ENCODE measurements around the gene RPP40.
"Not testable (repeated sequence)": the region's sequence is repeated elsewhere in the genome, so short reads cannot be mapped to it uniquely, and the experiment has no call there.

Gene RPP40

DNA sequence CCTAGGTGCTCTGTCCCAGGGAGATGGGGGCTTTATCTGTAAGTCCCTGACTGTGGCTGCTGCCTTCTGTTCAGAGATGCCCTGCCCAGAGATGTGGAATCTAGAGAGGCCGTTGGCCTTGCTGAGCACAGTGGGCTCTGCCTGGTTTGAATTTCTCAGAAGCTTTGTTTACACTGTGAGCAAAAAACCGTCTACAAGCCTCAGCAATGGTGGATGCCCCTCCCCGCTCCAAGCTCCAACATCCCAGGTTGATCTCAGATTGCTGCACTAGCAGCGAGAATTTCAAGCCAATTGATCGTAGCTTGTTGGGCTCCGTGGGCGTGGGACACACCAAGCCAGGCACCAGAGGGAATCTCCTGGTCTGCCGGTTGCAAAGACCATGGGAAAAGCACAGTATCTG, 16.3 kb upstream of the RPP40 start:
- no peak for DNase-seq (ENCODE audit: extremely low read depth in 1 of 2, low read depth in 1 of 2)

DNA sequence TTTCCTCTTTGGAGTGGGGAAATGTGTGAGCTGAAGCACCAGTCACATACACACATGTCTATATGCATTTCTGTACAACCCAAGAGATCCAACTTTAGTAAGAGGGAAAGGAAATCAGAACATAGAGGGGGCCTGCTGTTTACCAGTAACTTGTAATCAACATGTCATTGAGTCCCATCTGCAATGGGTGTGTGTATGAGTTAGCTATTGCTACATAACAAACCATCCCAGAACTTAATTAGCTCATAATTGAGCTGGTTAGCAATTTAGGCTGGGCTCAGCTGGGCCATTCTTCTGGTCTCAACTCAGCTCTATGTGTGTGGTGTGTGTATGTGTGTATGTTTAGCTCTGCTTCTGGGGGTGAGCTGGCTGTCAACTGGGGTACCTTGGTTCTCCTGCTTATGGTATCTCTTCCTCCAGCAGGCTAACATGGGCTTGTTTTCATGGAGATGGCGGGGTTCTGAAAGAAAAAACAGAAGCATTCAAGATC, 10.3 kb upstream of the RPP40 start:
- no peak for DNase-seq (ENCODE audit: extremely low read depth in 1 of 2, low read depth in 1 of 2)

DNA sequence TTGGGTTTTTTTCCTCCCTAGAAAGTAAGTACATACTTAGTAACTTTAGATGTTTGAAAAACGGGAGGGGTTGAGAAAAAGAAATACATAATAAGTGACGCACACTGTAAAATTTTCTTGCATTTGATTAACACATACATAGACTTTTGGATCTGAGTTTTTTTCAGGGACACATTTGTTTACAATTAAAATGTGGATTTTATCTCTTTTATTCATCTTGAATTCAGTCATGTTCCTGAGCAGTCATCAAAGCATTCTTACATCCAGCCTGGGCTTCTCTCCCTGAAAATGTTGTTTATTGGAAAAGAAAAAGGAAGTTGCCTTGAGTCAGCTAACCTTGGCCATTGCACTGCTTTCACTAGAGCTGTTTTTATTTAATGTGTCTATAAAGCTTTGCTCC, 8.7 kb upstream of the RPP40 start:
- no peak for DNase-seq (ENCODE audit: extremely low read depth in 1 of 2, low read depth in 1 of 2)

DNA sequence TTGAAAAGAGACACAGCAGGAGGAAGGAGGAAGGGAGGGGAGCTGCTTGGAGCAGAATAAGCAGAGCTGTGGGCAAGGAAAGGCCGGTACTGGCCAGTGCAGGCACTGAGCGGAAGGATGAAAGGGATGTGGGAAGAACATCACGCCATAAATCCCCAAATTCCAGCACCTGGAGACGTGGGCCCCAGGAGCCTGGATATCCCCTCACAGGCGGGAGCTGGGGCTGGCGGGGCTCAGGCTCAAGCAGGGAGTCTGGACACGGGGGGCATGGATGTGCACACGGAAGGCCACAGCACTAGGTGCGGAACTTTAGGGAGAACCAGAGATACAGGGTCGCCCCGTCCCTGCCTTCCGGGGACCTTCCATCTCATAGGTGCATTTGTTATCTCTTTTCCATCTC, 7.5 kb upstream of the RPP40 start:
- no peak for DNase-seq (ENCODE audit: extremely low read depth in 1 of 2, low read depth in 1 of 2)

DNA sequence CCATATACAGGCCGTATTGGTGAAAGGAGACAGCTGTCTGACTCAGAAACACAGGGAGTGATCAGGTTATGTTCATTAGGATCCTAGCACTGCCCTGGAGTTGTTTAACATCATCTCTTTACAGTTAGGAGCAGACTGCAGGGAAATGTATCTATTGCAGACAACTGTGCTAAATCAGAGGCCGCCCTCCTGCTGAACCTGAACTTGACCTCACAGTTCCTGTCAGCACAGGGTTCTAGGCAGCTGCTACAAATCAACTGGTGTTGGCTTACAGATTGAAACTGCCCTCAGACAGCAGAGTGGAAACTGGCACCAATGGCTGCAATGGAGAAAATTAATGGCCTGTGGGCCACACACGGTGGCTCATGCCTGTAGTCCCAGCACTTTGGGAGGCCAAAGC, 3.7 kb upstream of the RPP40 start:
- DNase-seq (ENCODE audit: extremely low read depth in 1 of 2, low read depth in 1 of 2): no peak

DNA sequence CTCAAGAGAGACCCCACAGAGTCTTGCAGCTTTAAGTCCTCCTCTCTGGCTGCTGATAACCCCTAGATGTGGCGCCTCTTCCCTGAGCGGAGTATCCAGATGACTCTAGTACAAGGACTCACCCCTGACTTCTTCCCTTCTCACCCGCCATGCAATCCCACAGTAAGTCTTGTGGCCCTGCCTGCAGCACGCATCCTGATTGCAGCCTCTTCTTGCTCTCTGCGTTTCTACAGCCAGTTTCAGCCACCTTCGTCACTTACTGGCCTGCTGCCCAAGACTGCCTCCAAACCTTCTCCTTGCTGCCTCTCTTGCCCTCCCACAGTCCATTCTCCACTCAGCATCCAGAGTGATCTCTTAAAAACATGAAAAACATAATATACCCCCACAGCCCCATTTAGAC, 2.4 kb upstream of the RPP40 start:
- no peak for DNase-seq (ENCODE audit: extremely low read depth in 1 of 2, low read depth in 1 of 2)

DNA sequence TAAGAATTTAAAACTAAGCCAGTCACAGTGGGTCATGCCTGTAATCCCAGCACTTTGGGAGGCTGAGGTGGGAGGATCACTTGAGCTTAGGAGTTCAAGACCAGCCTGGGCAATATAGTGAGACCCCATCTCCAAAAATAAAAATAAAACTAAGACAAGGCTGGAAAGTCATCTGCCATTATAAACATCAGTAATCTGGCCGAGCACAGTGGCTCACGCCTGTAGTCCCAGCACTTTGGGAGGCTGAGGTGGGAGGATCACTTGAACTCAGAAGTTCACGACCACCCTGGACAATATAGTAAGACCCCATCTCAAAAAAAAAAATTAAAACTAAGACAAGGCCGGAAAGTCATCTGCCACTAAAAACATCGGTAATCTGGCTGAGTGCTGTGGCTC, 1.2 kb upstream of the RPP40 start:
- not testable (repeated sequence) for DNase-seq (ENCODE audit: extremely low read depth in 1 of 2, low read depth in 1 of 2)

DNA sequence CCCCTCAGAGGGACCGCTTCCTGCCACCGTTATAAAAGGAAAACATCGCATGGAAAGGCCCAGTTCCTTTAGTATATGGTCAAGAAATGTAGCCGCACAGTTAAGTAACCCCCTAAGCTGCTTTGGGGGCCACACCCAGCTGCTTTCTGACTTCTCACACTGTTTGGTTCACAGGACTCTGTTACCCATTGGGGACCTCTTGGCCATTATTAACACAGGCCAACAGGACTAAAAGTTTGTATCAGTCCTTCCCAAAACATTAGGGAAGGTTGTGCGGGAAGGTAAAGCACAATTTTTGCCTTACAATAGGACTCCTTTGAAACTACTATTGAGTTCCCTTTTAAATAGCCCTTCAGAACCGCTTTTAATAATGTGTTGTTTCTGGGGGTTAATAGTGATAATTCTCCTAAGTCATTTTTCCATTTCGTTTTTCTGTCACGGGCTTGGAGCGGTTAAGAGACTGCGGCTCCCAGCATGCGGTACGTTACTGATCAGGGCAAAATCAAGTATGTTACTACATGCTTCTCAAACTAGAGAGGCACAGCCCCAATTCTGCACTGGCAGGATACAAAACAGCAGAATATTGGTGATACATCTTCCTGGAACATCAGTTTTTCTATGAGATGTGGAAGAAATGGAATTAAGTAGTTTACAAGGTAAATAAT, 668 bp upstream of the RPP40 start:
- DNase-seq (ENCODE audit: extremely low read depth in 1 of 2, low read depth in 1 of 2): no peak

DNA sequence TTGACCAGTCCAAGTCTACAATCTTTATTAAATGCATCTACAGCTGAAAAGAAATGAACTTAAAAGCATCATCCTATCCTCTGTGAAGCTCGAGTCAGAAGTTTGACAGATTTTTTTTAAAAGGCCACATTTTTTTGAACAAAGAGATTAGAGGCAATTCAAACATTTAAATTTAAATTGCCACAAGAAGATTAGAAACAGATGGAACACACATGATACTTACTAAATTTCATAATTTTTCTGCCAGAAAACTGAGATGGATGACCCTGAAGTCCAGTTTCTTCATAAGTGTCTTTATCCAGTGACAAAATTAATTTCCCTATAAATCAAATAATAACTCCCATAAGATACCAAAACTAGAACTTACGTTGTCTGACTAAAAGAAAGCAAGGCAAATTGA, 4.3 kb downstream of the RPP40 start:
- no peak for DNase-seq (ENCODE audit: extremely low read depth in 1 of 2, low read depth in 1 of 2)

DNA sequence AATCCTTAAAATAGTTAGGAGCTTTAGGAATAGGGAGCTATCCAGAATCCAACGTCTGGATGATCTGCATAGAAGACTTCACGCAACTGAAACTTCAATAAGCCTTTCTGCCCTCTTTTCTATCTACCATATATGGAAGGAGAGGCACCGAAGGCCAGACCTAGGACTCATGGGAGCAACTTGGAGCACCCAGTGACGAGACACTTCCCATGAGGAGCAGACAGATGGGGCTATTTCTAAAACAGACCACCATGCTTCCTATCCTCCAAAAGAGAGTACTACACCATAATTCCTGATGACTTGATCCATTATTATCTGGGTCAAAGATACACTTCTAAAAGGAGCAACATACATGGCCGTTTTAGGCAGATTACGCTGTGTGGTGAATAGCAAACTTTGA, 6.0 kb downstream of the RPP40 start:
- no peak for DNase-seq (ENCODE audit: extremely low read depth in 1 of 2, low read depth in 1 of 2)

DNA sequence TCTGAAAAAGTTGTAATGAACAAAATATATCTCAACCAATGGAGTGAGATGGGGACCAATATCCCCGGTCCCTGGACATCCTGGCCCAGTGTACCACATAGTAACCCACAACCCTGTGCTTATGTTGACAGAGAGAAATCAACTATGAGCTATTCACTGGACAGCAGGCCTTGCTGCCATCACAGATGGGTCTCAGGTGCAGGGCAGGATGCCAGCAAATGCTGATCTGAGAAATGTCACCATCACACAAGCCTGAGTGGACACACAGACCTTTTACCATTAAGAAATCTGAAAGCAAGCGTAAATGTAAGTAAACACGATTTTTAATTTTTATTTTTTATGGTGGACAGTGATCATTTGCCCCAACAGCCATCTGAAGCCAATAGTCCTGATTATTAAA, 9.1 kb downstream of the RPP40 start:
- no peak for DNase-seq (ENCODE audit: extremely low read depth in 1 of 2, low read depth in 1 of 2)

DNA sequence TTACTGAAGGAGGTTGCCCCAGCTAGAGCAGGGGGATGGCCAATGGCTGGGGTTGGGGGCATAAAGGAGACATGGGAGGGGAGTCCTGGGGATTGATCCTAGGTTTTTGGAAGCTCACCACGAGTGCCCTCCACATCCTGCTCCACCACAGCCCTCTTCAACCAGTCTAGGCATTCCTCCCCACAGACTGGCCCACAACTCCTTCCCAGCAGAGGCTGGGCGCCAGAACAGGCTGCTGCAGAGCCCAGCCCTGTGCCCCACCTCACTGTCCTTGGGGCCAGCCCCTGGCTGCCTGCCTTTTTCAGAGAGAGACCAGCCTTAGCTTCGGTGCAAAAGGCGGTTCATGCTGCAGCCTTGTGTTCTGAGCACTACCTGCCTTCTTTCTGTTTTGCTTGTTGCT, 16.4 kb downstream of the RPP40 start:
- DNase-seq (ENCODE audit: extremely low read depth in 1 of 2, low read depth in 1 of 2): no peak

DNA sequence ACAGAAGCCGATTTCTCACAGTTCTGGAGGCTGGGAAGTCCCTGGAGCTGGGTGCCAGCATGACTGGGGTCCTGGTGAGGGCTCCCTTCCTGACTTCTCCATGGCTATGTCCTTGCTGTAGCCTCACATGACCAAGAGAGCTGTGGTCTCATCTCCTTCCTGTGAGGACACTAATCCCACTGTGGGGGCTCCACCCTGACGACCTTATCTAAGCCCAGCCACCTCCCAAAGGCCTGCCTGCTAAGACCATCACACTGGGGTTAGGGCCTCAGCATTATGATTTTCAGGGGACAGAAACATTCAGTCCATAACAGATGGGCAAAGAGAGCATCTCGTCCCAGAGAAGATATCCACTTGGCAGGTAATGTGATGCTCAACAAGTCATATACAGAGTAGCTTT, 16.8 kb downstream of the RPP40 start:
- no peak for DNase-seq (ENCODE audit: extremely low read depth in 1 of 2, low read depth in 1 of 2)

DNA sequence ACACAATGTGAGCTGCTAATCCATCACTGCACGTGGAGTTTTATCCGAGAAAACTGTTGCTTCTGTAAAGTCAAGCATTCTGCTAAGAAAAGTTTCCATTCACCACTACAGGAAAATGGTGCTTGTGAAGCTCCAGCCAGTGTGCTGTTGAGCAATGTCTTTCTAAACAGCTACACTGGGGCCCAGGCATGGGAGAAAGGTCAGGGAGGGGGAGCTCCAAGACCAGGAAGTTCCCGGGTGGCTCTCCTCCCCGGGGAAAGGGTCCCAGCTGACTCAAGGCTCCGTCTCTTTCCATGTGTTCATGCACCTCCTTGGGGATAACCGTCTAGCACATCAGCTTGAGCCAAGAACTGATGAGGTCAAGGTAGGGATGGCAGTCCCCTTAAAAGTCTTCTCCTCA, 20.5 kb downstream of the RPP40 start:
- DNase-seq (ENCODE audit: extremely low read depth in 1 of 2, low read depth in 1 of 2): no peak

DNA sequence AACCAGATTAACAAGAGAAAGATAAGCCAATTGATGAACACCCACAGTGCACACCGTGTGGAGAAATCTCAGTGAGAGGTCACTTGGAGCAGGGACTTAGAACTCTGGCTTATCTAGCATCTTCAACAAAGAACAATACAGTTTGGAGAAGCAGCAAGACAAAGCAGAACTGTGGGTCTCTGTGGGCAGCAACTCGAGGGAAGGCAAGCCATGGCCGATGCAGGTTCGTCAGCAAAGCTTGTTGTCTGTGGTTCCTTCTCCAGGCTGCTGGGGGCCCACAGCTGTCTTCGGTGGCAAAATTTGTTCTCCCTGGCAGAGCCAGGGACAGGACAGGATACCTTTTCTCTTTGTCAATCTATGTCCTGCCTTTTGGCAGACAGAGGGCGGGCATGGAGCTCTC, 22.1 kb downstream of the RPP40 start:
- no peak for DNase-seq (ENCODE audit: extremely low read depth in 1 of 2, low read depth in 1 of 2)

DNA sequence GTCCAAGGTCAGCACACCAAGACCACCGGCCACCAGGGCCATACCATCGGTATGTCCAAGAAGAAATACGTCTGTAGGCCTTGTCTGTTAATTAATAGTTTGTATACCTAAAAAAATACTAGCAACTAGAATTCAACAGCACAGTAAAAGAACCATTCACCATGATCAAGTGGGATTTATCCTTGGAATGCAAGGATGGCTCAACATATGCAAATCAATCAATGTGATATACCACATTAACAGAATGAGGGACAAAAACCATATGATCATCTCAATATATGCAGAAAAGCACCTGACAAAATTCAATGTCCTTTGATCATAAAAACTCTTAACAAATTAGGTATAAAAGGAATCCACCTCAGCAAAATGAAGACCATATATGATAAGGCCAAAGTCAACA, 24.4 kb downstream of the RPP40 start:
- DNase-seq (ENCODE audit: extremely low read depth in 1 of 2, low read depth in 1 of 2): no peak

DNA sequence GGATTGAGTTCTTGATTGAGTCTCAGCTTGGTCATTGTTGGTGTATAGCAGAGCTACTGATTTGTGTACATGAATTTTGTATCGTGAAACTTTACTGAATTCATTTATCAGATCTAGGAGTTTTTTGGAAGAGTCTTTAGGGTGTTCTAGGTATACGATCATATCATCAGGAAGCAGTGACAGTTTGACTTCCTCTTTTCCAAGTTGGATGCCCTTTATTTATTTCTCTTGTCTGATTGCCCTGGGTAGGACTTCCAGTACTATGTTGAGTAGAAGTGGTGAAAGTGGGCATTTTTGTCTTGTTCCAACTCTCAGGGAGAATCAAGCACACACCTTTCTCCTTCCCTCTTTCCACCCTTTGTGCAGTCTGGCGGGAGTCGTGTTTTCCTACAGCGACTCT, 26.4 kb downstream of the RPP40 start:
- no peak for DNase-seq (ENCODE audit: extremely low read depth in 1 of 2, low read depth in 1 of 2)

DNA sequence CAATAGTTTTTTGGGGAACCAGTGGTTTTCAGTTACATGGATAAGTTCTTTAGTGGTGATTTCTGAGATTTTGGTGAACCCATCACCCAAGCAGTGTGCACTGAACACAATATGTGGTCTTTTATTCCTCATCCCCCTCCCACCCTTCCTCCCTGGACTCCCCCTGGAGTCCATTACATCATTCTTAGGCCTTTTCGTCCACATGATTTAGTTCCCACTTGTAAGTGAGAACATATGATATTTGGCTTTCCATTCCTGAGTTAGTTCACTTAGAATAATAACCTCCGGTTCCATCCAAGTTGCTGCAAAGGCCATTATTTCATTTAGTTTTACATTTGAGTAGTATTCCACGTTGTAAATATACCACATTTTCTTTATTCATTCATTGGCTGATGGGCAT, 28.3 kb downstream of the RPP40 start:
- DNase-seq (ENCODE audit: extremely low read depth in 1 of 2, low read depth in 1 of 2): no peak

DNA sequence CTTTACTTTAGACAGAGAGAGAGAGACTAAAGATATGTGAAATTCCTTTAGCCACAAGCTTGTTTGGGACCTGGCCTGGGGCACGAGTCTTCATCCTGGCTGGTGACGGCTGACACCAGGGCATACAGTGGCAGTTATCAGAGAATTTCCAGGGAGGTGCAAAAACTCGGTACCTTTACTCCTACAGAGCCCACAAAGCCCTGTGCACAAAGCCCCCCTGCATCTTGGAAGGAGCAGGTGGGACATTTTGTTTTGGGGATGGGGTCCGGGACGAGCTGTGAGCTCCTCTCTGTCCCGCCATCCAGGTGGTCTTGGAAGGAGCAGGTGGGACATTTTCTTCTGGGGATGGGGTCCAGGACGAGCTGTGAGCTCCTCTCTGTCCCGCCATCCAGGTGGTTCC, 28.9 kb downstream of the RPP40 start:
- no peak for DNase-seq (ENCODE audit: extremely low read depth in 1 of 2, low read depth in 1 of 2)

DNA sequence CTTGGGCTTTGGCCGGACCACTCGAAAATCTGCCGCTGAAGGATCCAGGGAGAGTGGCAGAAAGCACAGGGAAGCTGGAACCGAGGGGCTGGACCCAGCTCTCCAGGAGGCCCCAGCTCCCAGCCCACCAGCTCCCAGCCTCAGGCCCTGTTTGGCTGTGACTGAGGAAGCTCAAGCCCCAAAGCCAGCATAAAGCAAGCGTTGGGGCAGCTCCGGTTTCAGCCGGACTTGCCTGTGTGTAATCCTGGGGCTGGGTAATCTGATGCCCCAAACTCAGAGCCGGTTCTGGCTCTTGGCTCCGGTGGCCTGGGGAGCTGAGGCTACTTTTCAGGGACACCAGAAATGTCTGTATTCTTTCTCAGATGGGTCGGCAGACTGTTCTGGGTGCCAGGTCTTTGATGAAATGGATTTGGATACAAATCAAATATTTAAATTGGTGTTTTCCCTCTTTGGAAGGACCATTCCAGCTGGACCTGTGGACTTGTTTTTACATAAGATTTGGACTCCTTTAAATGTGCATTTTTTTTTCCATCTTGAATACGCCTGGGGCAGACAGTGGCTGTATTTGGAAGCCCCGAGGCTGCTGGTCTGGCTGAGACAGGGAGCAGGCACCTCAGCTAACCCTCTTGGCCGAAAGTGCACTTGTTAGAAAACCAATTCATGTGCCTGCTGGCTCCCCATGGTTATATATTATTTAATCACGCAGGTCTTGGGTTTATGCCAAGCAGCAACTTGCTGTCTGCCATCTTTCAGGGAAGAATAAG, 29.7 kb downstream of the RPP40 start:
- no peak for DNase-seq (ENCODE audit: extremely low read depth in 1 of 2, low read depth in 1 of 2)

DNA sequence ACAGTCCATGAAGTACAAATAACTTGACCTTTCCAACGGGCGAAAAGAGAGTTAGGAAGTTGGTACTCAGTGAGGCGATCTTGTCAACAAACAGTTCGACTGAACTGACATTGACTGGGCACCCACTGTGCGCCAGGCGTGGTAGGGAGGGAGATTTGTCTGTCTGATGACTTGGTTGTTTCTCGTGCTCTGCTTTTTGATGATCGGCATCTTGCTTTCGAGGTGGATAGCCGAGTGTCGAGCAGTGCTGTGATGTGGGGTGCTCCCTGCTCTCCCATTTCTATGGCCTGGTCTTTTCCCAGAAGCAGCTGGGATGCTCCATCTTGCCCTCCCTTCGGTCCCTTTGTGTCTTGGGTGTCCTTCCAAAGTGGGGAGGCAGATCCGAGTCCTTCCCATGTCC, 30.4 kb downstream of the RPP40 start:
- DNase-seq (ENCODE audit: extremely low read depth in 1 of 2, low read depth in 1 of 2): no peak

DNA sequence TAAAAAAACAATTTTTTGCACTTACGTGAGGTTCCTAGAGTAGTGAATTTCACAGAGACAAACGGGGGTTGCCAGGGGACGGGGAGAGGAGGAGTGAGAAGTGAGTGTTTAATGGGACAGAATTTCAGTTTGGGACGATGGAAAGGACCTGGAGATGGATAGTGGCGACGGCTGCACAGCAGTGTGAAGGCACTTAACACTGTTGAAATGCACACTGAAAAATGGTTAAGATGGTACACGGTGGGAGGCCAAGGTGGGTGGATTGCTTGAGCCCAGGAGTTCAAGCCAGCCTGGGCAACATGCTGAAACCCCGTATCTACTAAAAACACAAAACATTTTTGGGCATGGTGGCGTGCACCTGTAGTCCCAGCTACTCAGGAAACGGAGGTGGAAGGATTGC, 31.4 kb downstream of the RPP40 start:
- no peak for DNase-seq (ENCODE audit: extremely low read depth in 1 of 2, low read depth in 1 of 2)

DNA sequence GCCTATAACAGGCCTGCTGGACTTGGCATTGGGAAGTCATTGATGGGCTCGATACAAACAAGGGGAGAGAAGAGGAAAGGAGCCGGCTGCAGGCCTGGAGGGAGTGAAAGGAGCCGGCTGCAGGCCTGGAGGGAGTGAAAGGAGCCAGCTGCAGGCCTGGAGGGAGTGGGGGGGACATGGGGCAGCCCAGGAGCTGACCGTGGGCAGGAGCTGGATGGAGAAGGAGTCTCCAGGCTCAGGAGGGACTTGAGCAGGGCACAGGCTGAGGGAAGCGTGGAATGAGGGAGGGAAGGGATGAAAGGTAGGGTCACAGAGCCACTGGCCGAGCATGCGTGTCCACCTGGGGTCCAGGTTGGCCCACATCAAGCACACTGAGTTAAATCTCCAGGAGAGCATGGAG, 32.0 kb downstream of the RPP40 start:
- DNase-seq (ENCODE audit: extremely low read depth in 1 of 2, low read depth in 1 of 2): no peak

All from stimulated activated CD8-positive, alpha-beta memory T cell treated with anti-CD3 and anti-CD28 coated beads, Interleukin-7, amount 100 ng/mL, for 48 hours (primary cell).